Cardiac fibroblast (primary cell): Measurements from ENCODE around the gene BICDL2.

Source experiments
- DNase-seq, 2 donors: peaks; one replicate each; pipeline versions ENCODE4 v3.0.0 to v3.0.0-alpha.2; 2010; ENCODE audit warnings: low read depth in 2 of 2
- H3K4me3 ChIP-seq, 2 donors: replicated peaks in 1 of 2; 1 replicate in 1 of 2; 2 replicates in 1 of 2; pipeline ENCODE4 v1.5.1; 2011; ENCODE audit warnings: low read depth in 2 of 2, low read length in 2 of 2, mild to moderate bottlenecking in 2 of 2, moderate library complexity in 1 of 2
- CTCF ChIP-seq: IDR thresholded peaks from one replicate; pipeline ENCODE4 v1.5.1; 2011; ENCODE audit warnings: low read depth, mild to moderate bottlenecking, low read length, inconsistent platforms

BICDL2 gene

GRCh38 chr16:2987833-2988232 lies 48.9 kb downstream of the BICDL2 start:
- H3K4me3 ChIP-seq = no peak overlapping the region
- no peak for TF ChIP-seq CTCF
- no peak for DNase-seq

GRCh38 chr16:2987286-2987685 lies 49.5 kb downstream of the BICDL2 start:
- DNase-seq = no peak
- TF ChIP-seq CTCF = no peak
- no peak overlapping the region for H3K4me3 ChIP-seq

- no peak for DNase-seq
- no peak for TF ChIP-seq CTCF
- H3K4me3 ChIP-seq = no peak overlapping the region
These were observed 50.0 kb downstream of the BICDL2 start for GRCh38 chr16:2986623-2987188.

GRCh38 chr16:2985893-2986355 lies 50.8 kb downstream of the BICDL2 start:
- no peak for DNase-seq
- TF ChIP-seq CTCF = no peak
- H3K4me3 ChIP-seq = no peak overlapping the region

GRCh38 chr16:2985462-2985861 lies 51.3 kb downstream of the BICDL2 start:
- no peak overlapping the region for H3K4me3 ChIP-seq
- DNase-seq = no peak
- TF ChIP-seq CTCF = no peak

GRCh38 chr16:2983706-2984136 lies 53.0 kb downstream of the BICDL2 start:
- TF ChIP-seq CTCF = peak; percentile 44
- peak; percentile 74 to 82 for DNase-seq
- H3K4me3 ChIP-seq = peak overlapping the region; percentile 13 to 33

GRCh38 chr16:2982402-2982801 lies 54.3 kb downstream of the BICDL2 start:
- no peak overlapping the region for H3K4me3 ChIP-seq
- TF ChIP-seq CTCF = no peak
- no peak for DNase-seq
